GM12878 (cell line): ENCODE data around the gene RNF25. TPM values are rescaled to one million over a fixed set of nuclear protein-coding genes. Genes with fewer than 3 reads are reported as not detected.

Experiments
- ATAC-seq: fragments of 200-7000 bp; cut with Tn5 transposase; 3 replicates; pipeline ENCODE4 v1.9.1; 2020; ENCODE audit warnings: mild to moderate bottlenecking, moderate library complexity
- BruUV-seq: library from RNA; stranded (reverse); fragments of 400-500 nt; replicated peaks from 2 replicates; lab custom pipeline; 2021; lab: Mats Ljungman, UMichigan
- CTCF ChIA-PET: fragments of 300-600 bp; sonication (Branson Sonifier 250); formaldehyde crosslinking; extraction: SDS; loops from one replicate; lab custom pipeline; 2021; ENCODE audit warnings: inconsistent platforms; lab: Yijun Ruan, JAX
- POLR2A ChIA-PET: fragments of 350-600 bp; formaldehyde crosslinking; extraction: SDS; loops from one replicate; lab custom pipeline; 2021; ENCODE audit warnings: inconsistent platforms; lab: Charles Lee
- RAD21 ChIA-PET: fragments of 300-600 bp; sonication (Branson Sonifier 250); formaldehyde crosslinking; loops from one replicate; lab custom pipeline; 2023; ENCODE audit warnings: antibody characterized with exemption; ENCODE audit not compliant: unreplicated experiment; lab: Charles Lee
- SMC1A ChIA-PET: fragments of 300-600 bp; sonication (Branson Sonifier 250); formaldehyde crosslinking; loops from one replicate; lab custom pipeline; 2023; ENCODE audit not compliant: unreplicated experiment, uncharacterized antibody; lab: Charles Lee
- DNase-seq: peaks from one replicate; pipeline ENCODE4 v3.0.0-alpha.2; 2011; ENCODE audit warnings: low read depth, low spot score
- FAIRE-seq: peaks from 3 replicates; lab custom pipeline; 2011; peaks lifted over from hg19 to GRCh38; lab: Jason Lieb, UNC
- H2AFZ ChIP-seq: 2 replicates; pipeline ENCODE4 v1.6.0; 2011; ENCODE audit warnings: low read depth, low read length, control low read depth; ENCODE audit not compliant: control insufficient read depth
- H3K27ac ChIP-seq: 2 replicates; pipeline ENCODE4 v1.5.1; 2011; ENCODE audit warnings: control low read depth; ENCODE audit not compliant: control insufficient read depth, insufficient read depth
- H3K27me3 ChIP-seq, 2 experiments: replicated peaks in 1 of 2; 2 replicates each; pipeline versions ENCODE4 v1.6.0 to v1.6.1; 2011; ENCODE audit warnings: low read length in 1 of 2; ENCODE audit not compliant: control insufficient read depth in 2 of 2, insufficient read depth in 2 of 2
- H3K36me3 ChIP-seq, 2 experiments: 2 replicates each; pipeline ENCODE4 v1.5.1; 2011; ENCODE audit warnings: low read length in 1 of 2; ENCODE audit not compliant: control insufficient read depth in 2 of 2, insufficient read depth in 2 of 2
- H3K4me1 ChIP-seq: 2 replicates; pipeline ENCODE4 v1.6.1; 2011; ENCODE audit warnings: mild to moderate bottlenecking, low read length, moderate library complexity, mixed read lengths; ENCODE audit not compliant: control insufficient read depth, insufficient read depth
- H3K4me2 ChIP-seq: 2 replicates; pipeline ENCODE4 v1.6.0; 2011; ENCODE audit warnings: control low read depth; ENCODE audit not compliant: control insufficient read depth, insufficient read depth
- H3K4me3 ChIP-seq: fragments of 200-600 bp; sonication (generic); 2 replicates; pipeline ENCODE4 v1.5.1; 2016
- H3K79me2 ChIP-seq: 2 replicates; pipeline ENCODE4 v1.6.0; 2011; ENCODE audit warnings: low read length; ENCODE audit not compliant: control insufficient read depth, insufficient read depth
- H3K9ac ChIP-seq: 2 replicates; pipeline ENCODE4 v1.8.0; 2011; ENCODE audit warnings: low read length, control low read depth, mixed read lengths; ENCODE audit not compliant: control insufficient read depth, insufficient read depth
- H3K9me3 ChIP-seq: replicated peaks from 3 replicates; pipeline ENCODE4 v1.5.1; 2011; ENCODE audit warnings: mild to moderate bottlenecking, low read length; ENCODE audit not compliant: control insufficient read depth, insufficient read depth
- H4K20me1 ChIP-seq: 2 replicates; pipeline ENCODE4 v1.6.0; 2011; ENCODE audit not compliant: control insufficient read depth, insufficient read depth
- EP300 ChIP-seq, 2 experiments: fragments of 150-350 bp in 1 of 2; IDR thresholded peaks; 2 replicates each; pipeline ENCODE4 v1.6.1; 2011 to 2012; ENCODE audit warnings: low read depth in 2 of 2, low read length in 2 of 2, borderline replicate concordance in 1 of 2, improper control_type of control experiment in 1 of 2, inconsistent platforms in 1 of 2; ENCODE audit not compliant: control insufficient read depth in 1 of 2
- FOXM1 ChIP-seq: IDR thresholded peaks from 2 replicates; pipeline ENCODE4 v1.6.1; 2012; ENCODE audit warnings: low read depth, mild to moderate bottlenecking, inconsistent platforms, low read length, moderate library complexity
- HDAC6 ChIP-seq: fragments of 200-600 bp; sonication (generic); IDR thresholded peaks from one replicate; pipeline ENCODE4 v1.8.0; 2017; ENCODE audit warnings: antibody characterized with exemption; ENCODE audit not compliant: unreplicated experiment
- RAD21 ChIP-seq: IDR thresholded peaks from 2 replicates; pipeline ENCODE4 v1.6.1; 2011; ENCODE audit warnings: mild to moderate bottlenecking, low read depth, low read length, moderate library complexity; ENCODE audit not compliant: insufficient read depth
- SUZ12 ChIP-seq: fragments of 200-600 bp; sonication (generic); IDR thresholded peaks from one replicate; pipeline ENCODE4 v1.6.1; 2018; ENCODE audit warnings: antibody characterized with exemption, mild to moderate bottlenecking; ENCODE audit not compliant: unreplicated experiment
- WGBS: methylation state at CpG from one replicate; pipeline ENCODE4 v1.1.6; 2016; ENCODE audit warnings: low lambda C conversion rate; ENCODE audit not compliant: insufficient replicate concordance, insufficient coverage; ENCODE audit errors: missing lambda C conversion rate; 5-methylcytosine and 5-hydroxymethylcytosine counted together
- in situ Hi-C: fragments of 300-500 bp; cut with MboI; formaldehyde crosslinking; loops from 9 replicates; pipeline ENCODE4 v1.14.3; 2018; ENCODE audit warnings: mixed read lengths
- intact Hi-C: fragments of 100-400 bp; cut with micrococcal nuclease; formaldehyde crosslinking; loops from one replicate; pipeline ENCODE4 v1.14.2; 2022; ENCODE audit not compliant: unreplicated experiment
- polyA plus RNA-seq, 11 experiments: library from polyadenylated mRNA; depleted of rRNA in 4 of 11; unstranded in 6 of 11; stranded (reverse) in 5 of 11; fragments of >200 nt; fragmentation: Nextera tagmentation in 4 of 11; fragmentation: Illumina TruSeq in 1 of 11; extraction: Ambion mirVana in 4 of 11; extraction: Trizol in 1 of 11; gene quantifications; 1 replicate in 1 of 11; 2 replicates in 10 of 11; pipeline versions ENCODE4 v1.2.1 to v1.2.3, GENCODE V29; 2011 to 2016; ENCODE audit warnings: inconsistent platforms in 2 of 11, missing spikeins in 2 of 11, low read depth in 1 of 11
- total RNA-seq, 4 experiments: library from RNA; depleted of rRNA in 3 of 4; stranded (reverse); fragments of >200 nt in 3 of 4; fragmentation: Illumina TruSeq in 1 of 4; extraction: Trizol in 1 of 4; gene quantifications; 2 replicates each; pipeline versions ENCODE4 v1.2.1 to v1.2.3, GENCODE V29; 2013 to 2021

RNF25 gene
- total and polyA plus RNA-seq, 10 of the 15 experiments (the other 5 are each of a cell fraction or from before 2014, with no cell fraction given), result 1.3 to 70.4 (median 28.4) TPM

GRCh38 chr2:218615868-218616315 is 55.9 kb downstream of the RNF25 start:
- Histone ChIP-seq H3K4me3 (no peak overlapping the region), H3K36me3 (no peaks in the 10 kb centered on the region), H3K4me1 (no peaks in the 10 kb centered on the region), H3K9me3 (no peaks in the 10 kb centered on the region), H3K9ac (no peak overlapping the region), H4K20me1 (no peaks in the 10 kb centered on the region), H3K27ac (no peak overlapping the region), H3K27me3 (no peaks in the 10 kb centered on the region), H2AFZ (no peak overlapping the region), H3K4me2 (no peak overlapping the region), H3K79me2 (no peaks in the 10 kb centered on the region)
- ChIA-PET POLR2A (no interaction called here), CTCF (interaction anchor here (0.9 to 1.5 kb wide), 3 partner anchors 30 to 45 kb away, joined by 3 to 4 read pairs (median 3); no protein-coding TSS in a partner anchor), RAD21 (no interaction called here), SMC1A (interaction anchor here (0.9 kb wide), 1 partner anchor 9 kb away, joined by 3 read pairs; no protein-coding TSS in a partner anchor)
- BruUV-seq, result no TSS peak
- ATAC-seq, result no peak
- in situ Hi-C loops (no loop called here), intact Hi-C loops (no loop called here)
- DNase-seq, result no peak
- no peak for TF ChIP-seq FOXM1
- TF ChIP-seq EP300 (IDR thresholded peaks at IDR 0.05; ENCODE audit: borderline replicate concordance in 1 of 2, control insufficient read depth in 1 of 2, low read depth in 2 of 2, low read length in 2 of 2), result no peak
- TF ChIP-seq SUZ12, result no peak
- TF ChIP-seq RAD21, result no peak
- no peak for TF ChIP-seq HDAC6
- WGBS, result 64% methylated on average over 6 of the region's 6 CpGs
- FAIRE-seq, result no peak

Other genes starting within 250 kb of the RNF25 start
Only the 7 nearest of the 11 such genes appear.
- 9.7 and 10.2 TPM in 2 replicates for gene USP37, start 103.7 kb downstream of the RNF25 start, total RNA-seq (2014; rRNA removed)
- 16.0 and 16.3 TPM in 2 replicates for gene USP37, start 103.7 kb downstream of the RNF25 start, total RNA-seq (2014; rRNA removed; fragmentation: Illumina TruSeq; extraction: Trizol)
- gene USP37, start 103.7 kb downstream of the RNF25 start, total RNA-seq (2021), result 15.6 and 18.6 TPM in 2 replicates
- 14.4 and 23.6 TPM in 2 replicates for gene USP37, start 103.7 kb downstream of the RNF25 start, polyA plus RNA-seq (2011; rRNA removed)
- gene USP37, start 103.7 kb downstream of the RNF25 start, polyA plus RNA-seq (2014; fragmentation: Illumina TruSeq; extraction: Trizol), result 10.2 and 12.5 TPM in 2 replicates
- 1 to 10 TPM; 2.8 to 4.1 TPM for gene USP37, start 103.7 kb downstream of the RNF25 start, polyA plus RNA-seq (2014; fragmentation: Nextera tagmentation; extraction: Ambion mirVana)
- gene USP37, start 103.7 kb downstream of the RNF25 start, polyA plus RNA-seq (2014; rRNA removed), result 5.7 and 6.6 TPM in 2 replicates
- gene USP37, start 103.7 kb downstream of the RNF25 start, polyA plus RNA-seq (2016; fragmentation: Nextera tagmentation; extraction: Ambion mirVana), result 10 to 100 TPM; 10.7 to 10.8 TPM
- gene CNOT9, start 103.2 kb downstream of the RNF25 start, total RNA-seq (2014; rRNA removed), result 105 and 115 TPM in 2 replicates
- gene CNOT9, start 103.2 kb downstream of the RNF25 start, total RNA-seq (2014; rRNA removed; fragmentation: Illumina TruSeq; extraction: Trizol), result 82.1 and 83.8 TPM in 2 replicates
- 95.3 and 105 TPM in 2 replicates for gene CNOT9, start 103.2 kb downstream of the RNF25 start, total RNA-seq (2021)
- 172 and 197 TPM in 2 replicates for gene CNOT9, start 103.2 kb downstream of the RNF25 start, polyA plus RNA-seq (2011; rRNA removed)
- gene CNOT9, start 103.2 kb downstream of the RNF25 start, polyA plus RNA-seq (2014; fragmentation: Illumina TruSeq; extraction: Trizol), result 94.1 and 94.3 TPM in 2 replicates
- 10 to 100 TPM; 51.0 to 58.5 TPM for gene CNOT9, start 103.2 kb downstream of the RNF25 start, polyA plus RNA-seq (2014; fragmentation: Nextera tagmentation; extraction: Ambion mirVana)
- 74.9 and 87.2 TPM in 2 replicates for gene CNOT9, start 103.2 kb downstream of the RNF25 start, polyA plus RNA-seq (2014; rRNA removed)
- 100 to 1,000 TPM; 102 to 114 TPM for gene CNOT9, start 103.2 kb downstream of the RNF25 start, polyA plus RNA-seq (2016; fragmentation: Nextera tagmentation; extraction: Ambion mirVana)
- gene PLCD4, start 64.1 kb downstream of the RNF25 start, total RNA-seq (2014; rRNA removed), result under 0.01 TPM in 1 of 2 replicates, not detected in the other
- gene PLCD4, start 64.1 kb downstream of the RNF25 start, total RNA-seq (2014; rRNA removed; fragmentation: Illumina TruSeq; extraction: Trizol), result 0.05 TPM in 1 of 2 replicates, not detected in the other
- gene PLCD4, start 64.1 kb downstream of the RNF25 start, total RNA-seq (2021), result 0.28 TPM in 1 of 2 replicates, not detected in the other
- 0.07 and 0.09 TPM in 2 replicates for gene PLCD4, start 64.1 kb downstream of the RNF25 start, polyA plus RNA-seq (2011; rRNA removed)
- 0.03 and 0.11 TPM in 2 replicates for gene PLCD4, start 64.1 kb downstream of the RNF25 start, polyA plus RNA-seq (2014; fragmentation: Illumina TruSeq; extraction: Trizol)
- gene PLCD4, start 64.1 kb downstream of the RNF25 start, polyA plus RNA-seq (2014; fragmentation: Nextera tagmentation; extraction: Ambion mirVana), result under 1 TPM; 0.18 to 0.27 TPM
- 0.10 TPM in 1 of 2 replicates, not detected in the other for gene PLCD4, start 64.1 kb downstream of the RNF25 start, polyA plus RNA-seq (2014; rRNA removed)
- gene PLCD4, start 64.1 kb downstream of the RNF25 start, polyA plus RNA-seq (2016; fragmentation: Nextera tagmentation; extraction: Ambion mirVana), result 1 to 10 TPM in 1 of 2 experiments, under 1 TPM in 1; 0.99 to 1.5 TPM
- 16.6 and 21.7 TPM in 2 replicates for gene ZNF142, start 12.4 kb downstream of the RNF25 start, total RNA-seq (2014; rRNA removed)
- 8.5 and 10.0 TPM in 2 replicates for gene ZNF142, start 12.4 kb downstream of the RNF25 start, total RNA-seq (2014; rRNA removed; fragmentation: Illumina TruSeq; extraction: Trizol)
- 33.8 and 40.9 TPM in 2 replicates for gene ZNF142, start 12.4 kb downstream of the RNF25 start, total RNA-seq (2021)
- 2.1 and 4.5 TPM in 2 replicates for gene ZNF142, start 12.4 kb downstream of the RNF25 start, polyA plus RNA-seq (2011; rRNA removed)
- 7.2 and 16.3 TPM in 2 replicates for gene ZNF142, start 12.4 kb downstream of the RNF25 start, polyA plus RNA-seq (2014; fragmentation: Illumina TruSeq; extraction: Trizol)
- gene ZNF142, start 12.4 kb downstream of the RNF25 start, polyA plus RNA-seq (2014; fragmentation: Nextera tagmentation; extraction: Ambion mirVana), result 1 to 10 TPM; 1.3 to 2.4 TPM
- gene ZNF142, start 12.4 kb downstream of the RNF25 start, polyA plus RNA-seq (2014; rRNA removed), result 13.8 and 17.1 TPM in 2 replicates
- 10 to 100 TPM; 19.9 to 21.1 TPM for gene ZNF142, start 12.4 kb downstream of the RNF25 start, polyA plus RNA-seq (2016; fragmentation: Nextera tagmentation; extraction: Ambion mirVana)
- 35.1 and 53.7 TPM in 2 replicates for gene BCS1L, start 12.3 kb downstream of the RNF25 start, total RNA-seq (2014; rRNA removed)
- gene BCS1L, start 12.3 kb downstream of the RNF25 start, total RNA-seq (2014; rRNA removed; fragmentation: Illumina TruSeq; extraction: Trizol), result 33.2 and 40.4 TPM in 2 replicates
- 49.0 and 55.8 TPM in 2 replicates for gene BCS1L, start 12.3 kb downstream of the RNF25 start, total RNA-seq (2021)
- gene BCS1L, start 12.3 kb downstream of the RNF25 start, polyA plus RNA-seq (2011; rRNA removed), result 42.2 and 61.3 TPM in 2 replicates
- 28.9 and 46.1 TPM in 2 replicates for gene BCS1L, start 12.3 kb downstream of the RNF25 start, polyA plus RNA-seq (2014; fragmentation: Illumina TruSeq; extraction: Trizol)
- 10 to 100 TPM; 77.1 to 77.8 TPM for gene BCS1L, start 12.3 kb downstream of the RNF25 start, polyA plus RNA-seq (2014; fragmentation: Nextera tagmentation; extraction: Ambion mirVana)
- 69.2 and 76.5 TPM in 2 replicates for gene BCS1L, start 12.3 kb downstream of the RNF25 start, polyA plus RNA-seq (2014; rRNA removed)
- 100 to 1,000 TPM in 1 of 2 experiments, 10 to 100 TPM in 1; 92.5 to 114 TPM for gene BCS1L, start 12.3 kb downstream of the RNF25 start, polyA plus RNA-seq (2016; fragmentation: Nextera tagmentation; extraction: Ambion mirVana)
- gene STK36, start 84 bp upstream of the RNF25 start, total RNA-seq (2014; rRNA removed), result 12.3 and 18.4 TPM in 2 replicates
- 6.8 and 7.5 TPM in 2 replicates for gene STK36, start 84 bp upstream of the RNF25 start, total RNA-seq (2014; rRNA removed; fragmentation: Illumina TruSeq; extraction: Trizol)
- gene STK36, start 84 bp upstream of the RNF25 start, total RNA-seq (2021), result 17.0 and 20.0 TPM in 2 replicates
- 15.6 and 22.8 TPM in 2 replicates for gene STK36, start 84 bp upstream of the RNF25 start, polyA plus RNA-seq (2011; rRNA removed)
- 13.6 and 18.0 TPM in 2 replicates for gene STK36, start 84 bp upstream of the RNF25 start, polyA plus RNA-seq (2014; fragmentation: Illumina TruSeq; extraction: Trizol)
- 1 to 10 TPM; 4.0 to 7.3 TPM for gene STK36, start 84 bp upstream of the RNF25 start, polyA plus RNA-seq (2014; fragmentation: Nextera tagmentation; extraction: Ambion mirVana)
- gene STK36, start 84 bp upstream of the RNF25 start, polyA plus RNA-seq (2014; rRNA removed), result 17.5 and 19.1 TPM in 2 replicates
- gene STK36, start 84 bp upstream of the RNF25 start, polyA plus RNA-seq (2016; fragmentation: Nextera tagmentation; extraction: Ambion mirVana), result 10 to 100 TPM; 15.2 to 18.1 TPM
- gene TTLL4, start 38.8 kb upstream of the RNF25 start, total RNA-seq (2014; rRNA removed), result 22.3 and 31.7 TPM in 2 replicates
- 20.4 and 20.7 TPM in 2 replicates for gene TTLL4, start 38.8 kb upstream of the RNF25 start, total RNA-seq (2014; rRNA removed; fragmentation: Illumina TruSeq; extraction: Trizol)
- 49.1 and 51.7 TPM in 2 replicates for gene TTLL4, start 38.8 kb upstream of the RNF25 start, total RNA-seq (2021)
- gene TTLL4, start 38.8 kb upstream of the RNF25 start, polyA plus RNA-seq (2011; rRNA removed), result 35.9 and 50.8 TPM in 2 replicates
- gene TTLL4, start 38.8 kb upstream of the RNF25 start, polyA plus RNA-seq (2014; fragmentation: Illumina TruSeq; extraction: Trizol), result 62.7 and 63.1 TPM in 2 replicates
- gene TTLL4, start 38.8 kb upstream of the RNF25 start, polyA plus RNA-seq (2014; fragmentation: Nextera tagmentation; extraction: Ambion mirVana), result 10 to 100 TPM; 16.6 to 18.7 TPM
- gene TTLL4, start 38.8 kb upstream of the RNF25 start, polyA plus RNA-seq (2014; rRNA removed), result 34.1 and 35.7 TPM in 2 replicates
- 10 to 100 TPM; 27.5 to 38.0 TPM for gene TTLL4, start 38.8 kb upstream of the RNF25 start, polyA plus RNA-seq (2016; fragmentation: Nextera tagmentation; extraction: Ambion mirVana)